ENCODE data around the gene DENND6A. TPM values are rescaled to one million over a fixed set of nuclear protein-coding genes. Genes with fewer than 3 reads are reported as not detected.
"Not testable (repeated sequence)": the region's sequence is repeated elsewhere in the genome, so short reads cannot be mapped to it uniquely, and the experiment has no call there.

Gene DENND6A
- total RNA-seq, 3 donors from 2014 or later (not counting 1 experiment from before 2014, with no cell fraction given), result 54.5 to 69.8 (median 57.1) TPM

DNA sequence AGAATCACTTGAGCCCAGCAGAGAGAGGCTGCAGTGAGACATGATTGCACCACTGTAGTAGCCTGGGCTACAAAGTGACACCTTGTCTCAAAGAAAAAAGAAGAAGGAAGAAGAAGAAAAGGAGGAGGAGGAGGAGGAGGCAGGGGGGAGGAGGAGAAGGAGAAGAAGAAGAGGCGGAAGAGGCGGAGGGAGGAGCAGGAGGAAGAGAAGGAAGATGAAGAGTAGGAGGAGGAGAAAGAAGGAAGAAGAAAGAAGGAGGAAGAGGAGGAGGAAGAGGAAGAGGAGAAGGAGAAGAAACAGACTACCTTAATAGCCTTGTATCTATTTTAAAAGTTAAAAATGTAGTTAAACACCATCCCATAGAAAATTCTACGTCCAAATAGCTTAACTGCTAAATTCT lies 76.6 kb downstream of the DENND6A start:
- DNase-seq, result no peak
- no peak overlapping the region for H3K27ac ChIP-seq (ENCODE audit: low read length)
- intact Hi-C loops (cut with micrococcal nuclease), result no loop called here
- no peak overlapping the region for H3K4me3 ChIP-seq (ENCODE audit: low read length)
- 62% methylated on average over 3 of the region's 3 CpGs for WGBS (ENCODE audit: insufficient coverage)
- Mint-ChIP-seq H3K27ac (peak overlapping the region; percentile 30 to 59), H3K36me3 (no peaks in the 10 kb centered on the region), H3K4me1 (peaks cover 4 to 5% of the 10 kb centered on the region in 2 donors), H3K27me3 (ENCODE audit: low read depth in 2 of 2) (no peaks in the 10 kb centered on the region), H3K9me3 (no peaks in the 10 kb centered on the region), H3K4me3 (no peak overlapping the region)
- no peaks in the 10 kb centered on the region for H3K9me3 ChIP-seq (ENCODE audit: control insufficient read depth, insufficient read depth, low read length)
- TF ChIP-seq, protein P1, sequence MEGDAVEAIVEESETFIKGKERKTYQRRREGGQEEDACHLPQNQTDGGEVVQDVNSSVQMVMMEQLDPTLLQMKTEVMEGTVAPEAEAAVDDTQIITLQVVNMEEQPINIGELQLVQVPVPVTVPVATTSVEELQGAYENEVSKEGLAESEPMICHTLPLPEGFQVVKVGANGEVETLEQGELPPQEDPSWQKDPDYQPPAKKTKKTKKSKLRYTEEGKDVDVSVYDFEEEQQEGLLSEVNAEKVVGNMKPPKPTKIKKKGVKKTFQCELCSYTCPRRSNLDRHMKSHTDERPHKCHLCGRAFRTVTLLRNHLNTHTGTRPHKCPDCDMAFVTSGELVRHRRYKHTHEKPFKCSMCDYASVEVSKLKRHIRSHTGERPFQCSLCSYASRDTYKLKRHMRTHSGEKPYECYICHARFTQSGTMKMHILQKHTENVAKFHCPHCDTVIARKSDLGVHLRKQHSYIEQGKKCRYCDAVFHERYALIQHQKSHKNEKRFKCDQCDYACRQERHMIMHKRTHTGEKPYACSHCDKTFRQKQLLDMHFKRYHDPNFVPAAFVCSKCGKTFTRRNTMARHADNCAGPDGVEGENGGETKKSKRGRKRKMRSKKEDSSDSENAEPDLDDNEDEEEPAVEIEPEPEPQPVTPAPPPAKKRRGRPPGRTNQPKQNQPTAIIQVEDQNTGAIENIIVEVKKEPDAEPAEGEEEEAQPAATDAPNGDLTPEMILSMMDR (IDR thresholded peaks at IDR 0.05), result no peak
- no peaks in the 10 kb centered on the region for H3K27me3 ChIP-seq (ENCODE audit: control insufficient read depth, insufficient read depth, low read length)
- no peaks in the 10 kb centered on the region for H3K4me1 ChIP-seq (ENCODE audit: control insufficient read depth, insufficient read depth, low read length)
- ATAC-seq, result no peak
- peaks cover 2% of the 10 kb centered on the region for H3K36me3 ChIP-seq (ENCODE audit: control insufficient read depth, insufficient read depth, low read length)

GRCh38 chr3:57611870-57612269 lies 81.0 kb downstream of the DENND6A start:
- H3K27me3 Mint-ChIP-seq (ENCODE audit: low read depth in 2 of 2); H3K9me3 ChIP-seq (ENCODE audit: control insufficient read depth, insufficient read depth, low read length); H3K36me3 ChIP-seq (ENCODE audit: control insufficient read depth, insufficient read depth, low read length); H3K27me3 ChIP-seq (ENCODE audit: control insufficient read depth, insufficient read depth, low read length); H3K4me3 ChIP-seq (ENCODE audit: low read length); H3K27ac Mint-ChIP-seq; H3K9me3 Mint-ChIP-seq; H3K36me3 Mint-ChIP-seq; H3K27ac ChIP-seq (ENCODE audit: low read length); H3K4me1 ChIP-seq (ENCODE audit: control insufficient read depth, insufficient read depth, low read length); DNase-seq; ATAC-seq; H3K4me3 Mint-ChIP-seq; intact Hi-C loops (cut with micrococcal nuclease): not testable (repeated sequence)
- H3K4me1 Mint-ChIP-seq, result peaks cover 6 to 10% of the 10 kb centered on the region in 2 donors
- 100% methylated on average over 3 of the region's 5 CpGs for WGBS (ENCODE audit: insufficient coverage)

- Histone ChIP-seq H3K36me3 (ENCODE audit: control insufficient read depth, insufficient read depth, low read length) (no peaks in the 10 kb centered on the region), H3K4me1 (ENCODE audit: control insufficient read depth, insufficient read depth, low read length) (no peaks in the 10 kb centered on the region), H3K27me3 (ENCODE audit: control insufficient read depth, insufficient read depth, low read length) (no peaks in the 10 kb centered on the region), H3K27ac (ENCODE audit: low read length) (no peak overlapping the region), H3K9me3 (ENCODE audit: control insufficient read depth, insufficient read depth, low read length) (no peaks in the 10 kb centered on the region), H3K4me3 (ENCODE audit: low read length) (no peak overlapping the region)
- intact Hi-C loops (cut with micrococcal nuclease), result no loop called here
- Mint-ChIP-seq H3K4me1 (peaks cover 0 to 4% of the 10 kb centered on the region in 2 donors), H3K4me3 (no peak overlapping the region), H3K27me3 (ENCODE audit: low read depth in 2 of 2) (no peaks in the 10 kb centered on the region), H3K27ac (no peak overlapping the region), H3K9me3 (peaks cover 3 to 14% of the 10 kb centered on the region in 2 donors), H3K36me3 (peaks cover 21% of the 10 kb centered on the region)
- TF ChIP-seq, protein P1 (IDR thresholded peaks at IDR 0.05), result no peak
- no peak for DNase-seq
- ATAC-seq, result no peak
Measured at GRCh38 chr3:57605683-57606082, 87.2 kb downstream of the DENND6A start.

DNA sequence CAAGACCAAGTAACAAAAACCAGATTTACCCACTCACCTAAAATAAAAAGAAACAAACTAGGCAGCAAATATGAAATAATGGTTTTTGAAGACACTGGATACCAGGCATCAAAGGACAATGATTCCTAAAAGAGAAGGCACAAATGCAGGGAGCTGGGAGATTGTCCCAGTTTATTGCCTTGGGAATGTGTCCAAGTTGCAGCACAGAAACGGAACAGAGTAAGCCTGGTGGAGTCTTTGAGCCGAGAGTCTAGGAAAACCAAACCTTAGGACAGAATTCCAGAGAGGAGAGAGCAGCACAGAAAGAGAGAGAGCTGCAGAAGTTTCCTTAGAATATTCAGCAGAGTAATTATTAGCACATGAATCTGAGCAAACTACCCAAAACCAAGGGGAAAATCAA lies 87.9 kb downstream of the DENND6A start:
- Histone ChIP-seq H3K27me3 (ENCODE audit: control insufficient read depth, insufficient read depth, low read length) (no peaks in the 10 kb centered on the region), H3K4me3 (ENCODE audit: low read length) (no peak overlapping the region), H3K36me3 (ENCODE audit: control insufficient read depth, insufficient read depth, low read length) (no peaks in the 10 kb centered on the region), H3K4me1 (ENCODE audit: control insufficient read depth, insufficient read depth, low read length) (no peaks in the 10 kb centered on the region), H3K27ac (ENCODE audit: low read length) (no peak overlapping the region), H3K9me3 (ENCODE audit: control insufficient read depth, insufficient read depth, low read length) (no peaks in the 10 kb centered on the region)
- TF ChIP-seq, protein P1 (IDR thresholded peaks at IDR 0.05), result no peak
- Mint-ChIP-seq H3K27ac (no peak overlapping the region), H3K4me1 (no peaks in the 10 kb centered on the region), H3K36me3 (peaks cover 21% of the 10 kb centered on the region), H3K9me3 (peaks cover 3 to 10% of the 10 kb centered on the region in 2 donors), H3K27me3 (ENCODE audit: low read depth in 2 of 2) (no peaks in the 10 kb centered on the region), H3K4me3 (no peak overlapping the region)
- DNase-seq, result no peak
- WGBS (ENCODE audit: insufficient coverage), result 95% methylated on average over 2 of the region's 2 CpGs
- no peak for ATAC-seq
- intact Hi-C loops (cut with micrococcal nuclease), result no loop called here
